Motor neuron (in vitro differentiated cells): ENCODE data around the gene PARD6A. TPM values are rescaled to one million over a fixed set of nuclear protein-coding genes. Genes with fewer than 3 reads are reported as not detected.

ENCODE experiments used
- ATAC-seq, 8 experiments: fragments of 200-7000 bp; cut with Tn5 transposase; replicated peaks in 6 of 8; 2 replicates each; pipeline ENCODE4 v1.8.0; 2021; ENCODE audit warnings: mild to moderate bottlenecking in 8 of 8, moderate library complexity in 8 of 8
- H3K27ac ChIP-seq, 2 donors: fragments of 250-450 bp; sonication (Bioruptor Pico); 2 replicates each; pipeline ENCODE4 v1.9.0; 2021; ENCODE audit warnings: antibody characterized with exemption in 2 of 2, mild to moderate bottlenecking in 2 of 2, moderate library complexity in 1 of 2
- H3K4me1 ChIP-seq, 2 donors: fragments of 250-450 bp; sonication (Bioruptor Pico); replicated peaks in 1 of 2; 2 replicates each; pipeline ENCODE4 v1.6.1; 2021; ENCODE audit warnings: antibody characterized with exemption in 2 of 2, mild to moderate bottlenecking in 2 of 2, moderate library complexity in 1 of 2
- H3K4me3 ChIP-seq, 5 donors: fragments of 250-450 bp; sonication (Bioruptor Pico); 2 replicates each; pipeline ENCODE4 v1.9.0; 2021; ENCODE audit warnings: antibody characterized with exemption in 5 of 5, mild to moderate bottlenecking in 5 of 5, moderate library complexity in 4 of 5
- WGBS, 10 experiments: fragments of 450-650 bp; shearing (Covaris generic); methylation state at CpG; one replicate each; pipeline ENCODE4 v1.0.0; 2022; 5-methylcytosine and 5-hydroxymethylcytosine counted together
- in situ Hi-C, 9 experiments: fragments of 400-800 bp; cut with MboI; loops; one replicate each; pipeline ENCODE4 v1.15.0; 2021; ENCODE audit warnings: low sequenced_read_pairs in 9 of 9, low pct_unique_long_range_greater_than_20kb in 2 of 9; ENCODE audit not compliant: unreplicated experiment in 9 of 9
- total RNA-seq, 8 experiments: library from RNA; unstranded; fragments of 300-600 nt; gene quantifications; 2 replicates each; pipeline versions ENCODE4 v1.2.3 to v1.2.4, GENCODE V29; 2022

Gene PARD6A
- 10 to 100 TPM in 4 of 8 experiments, 1 to 10 TPM in 3, not detected in 1; 2.5 to 14.2 (median 12.4) TPM for total RNA-seq

DNA sequence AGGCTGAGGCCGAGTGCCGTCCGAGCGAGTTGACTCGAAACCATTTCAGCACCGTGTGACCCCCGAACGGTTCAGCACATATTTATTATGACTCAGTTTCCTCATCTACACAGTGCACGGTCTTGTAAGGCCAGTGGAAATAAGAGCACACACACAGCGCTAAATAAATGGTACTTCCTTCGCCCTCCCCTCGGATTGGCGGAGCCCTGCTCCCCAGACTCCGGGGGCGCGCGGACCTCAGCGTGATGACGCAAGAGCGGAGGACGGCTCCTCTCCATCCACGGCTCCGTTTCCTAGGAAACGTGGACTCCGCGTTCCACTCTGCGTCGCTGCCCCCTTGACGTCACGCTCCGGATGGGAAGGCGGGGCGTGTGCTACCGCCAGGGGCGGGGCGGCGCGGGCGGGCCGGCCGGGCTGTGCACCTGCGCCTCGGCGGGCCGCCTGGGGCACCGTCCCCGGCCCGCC lies at the start of gene PARD6A:
Gene PARD6A (plus strand): TSS at position 397 of the 465 bp plus-strand sequence. CDS start 79 bp downstream, outside the sequence.
- H3K27ac ChIP-seq = peak within 1 kb of the TSS; percentile 83 to 91
- peak within 1 kb of the TSS; percentile 55 to 79 (median 70) for H3K4me3 ChIP-seq
- H3K4me1 ChIP-seq = peaks cover 13% of the 10 kb centered on the region in 2 donors
- WGBS, 10 experiments = 0 to 2% (median 0%) methylated on average over 1 to 7 of the region's 48 CpGs; no CpG with 5 or more reads in 4 of the 10 experiments
- in situ Hi-C loops = no loop called here
- peak; percentile 87 to 92 (median 90) for ATAC-seq

DNA sequence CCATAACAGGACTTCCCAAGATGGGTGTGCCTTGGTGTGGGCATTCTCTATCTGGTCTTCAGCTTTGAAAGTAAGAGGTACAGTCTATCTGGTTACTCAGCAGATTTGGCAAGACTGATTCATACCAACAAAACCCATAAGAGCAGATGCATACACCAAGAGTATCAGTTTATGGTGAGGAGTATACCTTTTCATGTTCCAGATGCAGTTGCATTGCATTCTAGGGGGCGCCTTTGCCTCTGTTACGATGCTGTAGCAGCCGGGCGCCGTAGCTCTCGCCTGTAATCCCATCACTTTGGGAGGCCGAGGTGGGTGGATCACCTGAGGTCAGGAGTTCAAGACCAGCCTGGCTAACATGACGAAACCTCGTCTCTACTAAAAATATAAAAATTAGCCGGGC lies 47.0 kb upstream of the PARD6A start:
- WGBS, 10 experiments = 91 to 100% (median 95%) methylated on average over 1 to 7 of the region's 10 CpGs; no CpG with 5 or more reads in 6 of the 10 experiments
- no peaks in the 10 kb centered on the region for H3K4me1 ChIP-seq
- in situ Hi-C loops = no loop called here

GRCh38 chr16:67628216-67628615 lies 32.5 kb upstream of the PARD6A start:
- in situ Hi-C loops = no loop called here
- WGBS, 10 experiments = 80 to 100% (median 93%) methylated on average over 1 to 12 of the region's 14 CpGs; no CpG with 5 or more reads in 4 of the 10 experiments
- ATAC-seq = no peak
- Histone ChIP-seq H3K4me1 (no peaks in the 10 kb centered on the region), H3K27ac (no peak overlapping the region), H3K4me3 (no peak overlapping the region)

More for the DNA sequence above, 47.0 kb upstream of the PARD6A start:
- no peak for ATAC-seq
- Histone ChIP-seq H3K4me3 (no peak overlapping the region), H3K27ac (no peak overlapping the region)

- H3K4me1 ChIP-seq = no peaks in the 10 kb centered on the region
- no peak overlapping the region for H3K27ac ChIP-seq
- no peak overlapping the region for H3K4me3 ChIP-seq
- in situ Hi-C loops = no loop called here
- ATAC-seq = no peak
- WGBS, 10 experiments = 25 to 93% (median 70%) methylated on average over 2 to 6 of the region's 7 CpGs; no CpG with 5 or more reads in 4 of the 10 experiments
These were observed 28.2 kb upstream of the PARD6A start for GRCh38 chr16:67632415-67633172.

GRCh38 chr16:67636713-67637112 lies 24.0 kb upstream of the PARD6A start:
- Histone ChIP-seq H3K4me1 (no peaks in the 10 kb centered on the region), H3K4me3 (no peak overlapping the region), H3K27ac (no peak overlapping the region)
- in situ Hi-C loops = no loop called here
- 83 to 100% (median 98%) methylated on average over 1 to 6 of the region's 8 CpGs; no CpG with 5 or more reads in 4 of the 10 experiments for WGBS, 10 experiments
- no peak for ATAC-seq

DNA sequence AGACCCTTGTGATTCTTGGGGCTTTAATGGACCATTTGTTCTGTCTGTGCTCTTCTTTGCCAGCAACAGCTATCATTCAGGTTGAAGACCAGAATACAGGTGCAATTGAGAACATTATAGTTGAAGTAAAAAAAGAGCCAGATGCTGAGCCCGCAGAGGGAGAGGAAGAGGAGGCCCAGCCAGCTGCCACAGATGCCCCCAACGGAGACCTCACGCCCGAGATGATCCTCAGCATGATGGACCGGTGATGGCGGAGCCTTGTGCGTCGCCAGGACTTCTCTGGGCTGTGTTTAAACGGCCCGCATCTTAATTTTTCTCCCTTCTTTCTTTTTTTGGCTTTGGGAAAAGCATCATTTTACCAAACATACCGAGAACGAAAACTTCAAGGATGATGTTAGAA lies 23.1 kb upstream of the PARD6A start:
- H3K27ac ChIP-seq = no peak overlapping the region
- WGBS, 10 experiments = 67 to 100% (median 89%) methylated on average over 1 to 12 of the region's 12 CpGs; no CpG with 5 or more reads in 2 of the 10 experiments
- ATAC-seq = no peak
- H3K4me3 ChIP-seq = no peak overlapping the region
- in situ Hi-C loops = no loop called here
- no peaks in the 10 kb centered on the region for H3K4me1 ChIP-seq

GRCh38 chr16:67641779-67642708 lies 18.7 kb upstream of the PARD6A start:
- ATAC-seq = peak in 5 of 8 experiments; percentile 5 to 85 (median 28)
- Histone ChIP-seq H3K4me1 (no peaks in the 10 kb centered on the region), H3K27ac (no peak overlapping the region), H3K4me3 (no peak overlapping the region)
- in situ Hi-C loops = no loop called here
- WGBS, 10 experiments = 11 to 100% (median 63%) methylated on average over 1 to 8 of the region's 10 CpGs; no CpG with 5 or more reads in 3 of the 10 experiments

DNA sequence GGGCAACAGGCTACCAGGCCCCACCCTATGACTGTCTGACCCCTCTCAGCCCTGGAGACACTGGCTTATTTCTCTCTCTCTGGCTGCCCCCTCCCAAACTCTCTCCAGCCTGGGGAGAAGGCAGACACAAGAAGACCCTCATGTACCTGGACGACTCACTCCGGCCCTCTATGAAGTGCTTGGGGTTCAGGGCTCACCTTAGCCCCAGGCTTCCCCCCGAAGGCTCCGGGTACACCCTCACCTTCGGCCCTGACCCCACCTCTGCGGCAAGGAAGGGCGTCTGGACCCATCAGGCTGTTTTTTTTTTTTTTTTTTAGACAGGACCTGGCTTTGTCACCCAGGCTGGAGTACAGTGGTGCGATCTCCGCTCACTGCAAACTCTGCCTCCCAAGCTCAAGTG lies 16.7 kb upstream of the PARD6A start:
- H3K4me3 ChIP-seq = no peak overlapping the region
- no peak overlapping the region for H3K27ac ChIP-seq
- in situ Hi-C loops = no loop called here
- 78 to 93% (median 89%) methylated on average over 2 to 6 of the region's 9 CpGs; no CpG with 5 or more reads in 5 of the 10 experiments for WGBS, 10 experiments
- ATAC-seq = no peak
- peaks cover 0 to 1% of the 10 kb centered on the region in 2 donors for H3K4me1 ChIP-seq

DNA sequence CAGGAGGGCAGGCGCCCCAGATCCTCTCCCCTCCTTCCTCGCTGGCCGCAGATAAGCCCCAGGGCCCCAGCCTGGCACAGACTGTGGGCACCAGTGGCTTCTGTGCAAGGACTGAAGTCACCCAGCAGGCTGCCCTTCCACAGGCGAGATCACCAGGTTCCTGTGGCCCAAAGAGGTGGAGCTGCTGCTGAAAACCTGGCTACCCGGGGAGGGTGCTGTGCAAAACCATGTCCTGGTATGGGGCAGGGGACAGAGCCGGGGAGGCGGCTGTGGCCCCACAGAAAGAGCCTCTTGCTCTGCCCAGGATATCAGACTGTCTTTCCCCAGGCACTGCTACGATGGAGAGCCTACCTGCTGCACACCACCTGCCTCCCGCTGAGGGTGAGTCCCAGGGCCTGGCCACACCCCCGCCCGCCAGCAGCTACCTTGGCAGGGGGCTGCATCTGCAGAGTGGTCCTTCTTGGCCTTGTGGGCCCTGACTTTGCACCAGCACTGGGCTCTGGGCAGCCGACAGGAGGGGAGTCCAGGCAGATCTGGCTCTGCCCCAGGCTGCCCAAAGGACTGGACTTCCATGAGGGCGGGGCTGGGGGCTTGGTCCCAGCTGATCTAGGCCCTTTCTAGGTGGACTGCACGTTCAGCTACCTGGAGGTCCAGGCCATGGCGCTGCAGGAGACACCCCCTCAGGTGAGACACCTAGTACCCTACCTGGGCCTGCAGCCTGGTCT lies 15.2 kb upstream of the PARD6A start:
- in situ Hi-C loops = no loop called here
- WGBS, 10 experiments = no CpG with 5 or more reads among the region's 15 CpGs
- no peak for ATAC-seq
- peaks cover 8 to 9% of the 10 kb centered on the region in 2 donors for H3K4me1 ChIP-seq
- H3K4me3 ChIP-seq = no peak overlapping the region
- no peak overlapping the region for H3K27ac ChIP-seq

- Histone ChIP-seq H3K4me3 (no peak overlapping the region), H3K4me1 (peaks cover 10 to 16% of the 10 kb centered on the region in 2 donors), H3K27ac (no peak overlapping the region)
- in situ Hi-C loops = no loop called here
- WGBS, 10 experiments = no CpG with 5 or more reads among the region's 15 CpGs
- ATAC-seq = no peak
These were observed 13.6 kb upstream of the PARD6A start for GRCh38 chr16:67647111-67647651.

- no peak for ATAC-seq
- Histone ChIP-seq H3K27ac (no peak overlapping the region), H3K4me1 (peaks cover 13 to 20% of the 10 kb centered on the region in 2 donors), H3K4me3 (no peak overlapping the region)
- in situ Hi-C loops = no loop called here
- WGBS, 10 experiments = no CpG with 5 or more reads among the region's 13 CpGs
These were observed 13.1 kb upstream of the PARD6A start for GRCh38 chr16:67647681-67648080.

- peaks cover 13 to 20% of the 10 kb centered on the region in 2 donors for H3K4me1 ChIP-seq
- H3K27ac ChIP-seq = no peak overlapping the region
- H3K4me3 ChIP-seq = no peak overlapping the region
- WGBS, 10 experiments = no CpG with 5 or more reads among the region's 65 CpGs
- ATAC-seq = no peak
- in situ Hi-C loops = no loop called here
These were observed 12.5 kb upstream of the PARD6A start for GRCh38 chr16:67648088-67648763.
